Esophagus (tissue), 2 donors: Measurements from ENCODE around the gene TMEM8B. TPM values are rescaled to one million over a fixed set of nuclear protein-coding genes. Genes with fewer than 3 reads are reported as not detected.

ENCODE experiments used
- H3K27ac ChIP-seq, 2 donors: one replicate each; pipeline ENCODE4 v1.5.1; 2013; ENCODE audit warnings: low read depth in 2 of 2, mild to moderate bottlenecking in 2 of 2, inconsistent platforms in 1 of 2, low read length in 1 of 2, moderate library complexity in 1 of 2
- H3K27me3 ChIP-seq, 2 donors: one replicate each; pipeline ENCODE4 v1.6.1; 2013; ENCODE audit warnings: low read length in 2 of 2, control low read depth in 1 of 2, mild to moderate bottlenecking in 1 of 2; ENCODE audit not compliant: insufficient read depth in 2 of 2, control insufficient read depth in 1 of 2
- H3K36me3 ChIP-seq, 2 donors: one replicate each; pipeline ENCODE4 v1.6.1; 2013; ENCODE audit warnings: low read length in 1 of 2; ENCODE audit not compliant: control insufficient read depth in 2 of 2, insufficient read depth in 2 of 2
- H3K4me1 ChIP-seq, 2 donors: one replicate each; pipeline ENCODE4 v1.6.1; 2013; ENCODE audit warnings: low read length in 1 of 2; ENCODE audit not compliant: control insufficient read depth in 2 of 2, insufficient read depth in 2 of 2
- H3K4me3 ChIP-seq, 2 donors: one replicate each; pipeline ENCODE4 v1.5.1; 2013; ENCODE audit warnings: low read length in 2 of 2, mild to moderate bottlenecking in 2 of 2, low read depth in 1 of 2, moderate library complexity in 1 of 2
- H3K9me3 ChIP-seq, 2 donors: one replicate each; pipeline ENCODE4 v1.6.1; 2013; ENCODE audit warnings: mild to moderate bottlenecking in 2 of 2, low read depth in 1 of 2, low read length in 1 of 2, moderate library complexity in 1 of 2; ENCODE audit not compliant: control insufficient read depth in 2 of 2, insufficient read depth in 1 of 2
- WGBS, 2 donors: extraction: QIAGEN DNeasy Blood & Tissue Kit; methylation state at CpG; one replicate each; pipeline ENCODE4 v1.1.7; 2013; 5-methylcytosine and 5-hydroxymethylcytosine counted together
- polyA plus RNA-seq, 2 donors: library from polyadenylated mRNA; stranded (reverse); fragments of 200-250 nt; gene quantifications; one replicate each; pipeline ENCODE4 v1.2.3, GENCODE V29; 2013
- donor health status: healthy with polysubstance abuse.
- donor health status: Bipolar disorder and iron deficiency.

Gene TMEM8B
- polyA plus RNA-seq, 2 donors, result 2.2 to 3.0 TPM

DNA sequence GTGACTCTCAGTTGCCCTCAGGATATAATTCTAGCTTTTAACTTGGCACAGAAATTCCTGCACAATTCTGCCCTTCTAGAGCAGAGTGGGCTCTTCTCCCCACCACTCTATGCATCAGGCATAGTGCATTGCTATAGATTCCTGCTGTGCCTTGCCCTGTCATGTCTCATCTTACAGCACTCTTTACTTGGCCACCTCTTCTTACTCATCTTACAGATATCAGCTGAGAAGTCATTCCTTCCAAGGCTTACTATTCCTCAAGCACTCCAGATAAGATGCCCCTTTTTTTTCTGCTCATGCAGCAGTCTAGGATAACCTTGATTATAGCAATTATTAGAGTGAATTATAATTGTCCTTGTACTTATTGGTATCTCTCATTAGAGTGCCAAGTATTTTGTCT lies 6.1 kb upstream of the TMEM8B start:
- H3K4me3 ChIP-seq, result no peak overlapping the region
- H3K36me3 ChIP-seq, result no peaks in the 10 kb centered on the region
- no peaks in the 10 kb centered on the region for H3K9me3 ChIP-seq
- H3K27me3 ChIP-seq, result no peaks in the 10 kb centered on the region
- no peak overlapping the region for H3K27ac ChIP-seq
- H3K4me1 ChIP-seq, result no peaks in the 10 kb centered on the region

DNA sequence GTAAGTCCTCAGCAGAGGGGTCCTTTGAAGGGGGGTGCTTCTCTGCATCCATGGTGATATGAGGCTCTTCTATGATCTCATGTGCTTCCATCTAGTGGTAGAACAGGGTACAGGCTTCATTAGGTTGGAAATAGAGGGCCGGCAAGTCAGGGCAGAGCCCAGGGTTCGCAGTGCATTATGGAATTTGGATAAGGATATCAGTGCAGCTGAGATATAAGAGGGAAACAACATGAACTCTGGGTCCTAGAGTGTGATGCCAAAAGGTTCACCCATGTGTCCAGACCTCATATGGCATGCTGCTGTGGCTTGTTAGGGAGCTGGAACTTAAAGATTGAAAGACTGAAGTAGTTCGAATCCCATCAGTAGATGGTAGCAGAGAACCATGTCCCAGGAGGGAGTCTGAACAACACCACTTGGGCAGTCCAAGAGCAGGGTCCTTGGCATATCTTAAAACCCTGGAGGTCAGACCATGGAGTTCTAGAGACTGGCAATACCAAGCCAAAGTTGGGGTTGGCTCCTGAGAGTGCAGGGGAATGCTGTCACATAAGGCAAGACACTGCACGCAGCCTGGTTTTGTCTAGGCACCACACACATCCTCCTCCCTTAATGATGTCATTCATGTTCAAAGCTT lies 2.8 kb upstream of the TMEM8B start:
- H3K27me3 ChIP-seq, result no peaks in the 10 kb centered on the region
- no peaks in the 10 kb centered on the region for H3K9me3 ChIP-seq
- H3K36me3 ChIP-seq, result no peaks in the 10 kb centered on the region
- WGBS, 2 donors, result 29 to 31% methylated on average over 4 of the region's 4 CpGs
- no peak overlapping the region for H3K4me3 ChIP-seq
- peaks cover 5 to 9% of the 10 kb centered on the region in 2 donors for H3K4me1 ChIP-seq
- no peak overlapping the region for H3K27ac ChIP-seq

DNA sequence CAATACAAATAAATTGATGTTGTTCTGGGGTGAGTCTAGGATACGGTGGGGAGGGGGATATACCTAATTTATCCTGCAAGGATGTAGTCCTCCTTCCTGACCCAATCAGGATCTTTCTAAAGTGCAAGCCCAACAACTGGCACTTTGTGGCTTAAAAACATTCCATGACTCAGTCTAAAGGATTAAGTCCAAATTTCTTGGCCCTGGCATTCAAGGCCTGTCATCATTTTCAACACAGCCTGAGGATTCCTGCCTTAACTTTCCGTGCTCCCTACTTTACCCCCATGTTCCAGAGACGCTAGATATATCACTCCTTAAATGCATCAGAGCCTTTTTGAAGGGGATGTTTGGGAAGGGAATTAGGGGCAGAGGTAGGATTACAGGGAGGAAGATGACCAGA lies 1.5 kb upstream of the TMEM8B start:
- Histone ChIP-seq H3K27ac (no peak overlapping the region), H3K27me3 (no peaks in the 10 kb centered on the region), H3K36me3 (no peaks in the 10 kb centered on the region), H3K4me3 (no peak overlapping the region), H3K9me3 (no peaks in the 10 kb centered on the region), H3K4me1 (peaks cover 5 to 9% of the 10 kb centered on the region in 2 donors)
- 70 to 71% methylated on average over 3 of the region's 3 CpGs for WGBS, 2 donors

DNA sequence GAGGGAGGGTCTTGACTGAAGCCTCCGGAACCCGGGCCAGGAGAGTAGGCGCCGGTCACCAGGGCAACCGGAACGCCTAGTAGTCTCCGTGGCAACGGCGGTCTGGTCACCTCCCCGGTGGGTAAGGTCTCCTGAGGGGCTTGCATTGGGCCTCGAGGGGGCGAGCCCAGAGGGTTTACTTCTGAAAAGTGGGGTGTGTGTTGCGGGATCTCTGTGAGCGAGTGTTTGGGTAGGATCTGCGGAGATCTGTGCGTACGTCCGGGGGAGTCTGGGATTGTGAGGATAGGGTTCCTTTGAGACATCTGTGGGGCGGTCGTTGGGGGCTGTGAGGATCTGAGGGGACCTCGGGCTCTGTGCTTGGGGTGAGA lies 328 bp upstream of the TMEM8B start, which contains the start of gene FAM221B:
TSS of gene FAM221B (minus strand) at position 17 of the 368 bp plus-strand sequence. CDS start 2,571 bp downstream, outside the sequence.
- Histone ChIP-seq H3K36me3 (no peaks in the 10 kb centered on the region), H3K4me3 (peak within 1 kb of the TSS; percentile 63 to 74), H3K27me3 (no peaks in the 10 kb centered on the region), H3K27ac (peak within 1 kb of the TSS; percentile 89), H3K9me3 (no peaks in the 10 kb centered on the region), H3K4me1 (peaks cover 8 to 9% of the 10 kb centered on the region in 2 donors)
- WGBS, 2 donors, result 1% methylated on average over 21 of the region's 21 CpGs

DNA sequence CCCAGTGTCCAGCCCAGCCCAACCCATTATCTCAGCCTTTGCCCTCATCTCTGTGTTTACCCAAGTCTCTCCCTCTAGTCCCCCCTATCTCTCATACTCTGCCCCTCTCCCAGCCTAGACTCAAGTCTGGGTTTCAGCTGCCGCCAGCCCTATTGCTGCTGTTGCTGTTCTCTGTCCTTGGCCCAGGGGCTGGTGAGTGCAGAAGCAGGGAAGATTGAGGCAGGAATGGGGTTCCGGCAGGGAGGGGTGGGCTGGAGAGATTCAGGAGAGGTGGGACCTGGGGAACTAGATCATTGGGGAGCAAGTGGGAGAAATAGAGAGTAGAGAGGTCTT lies 702 bp downstream of the TMEM8B start:
- H3K4me3 ChIP-seq, result peak overlapping the region; percentile 63 to 74
- H3K9me3 ChIP-seq, result no peaks in the 10 kb centered on the region
- peak overlapping the region; percentile 77 to 89 for H3K27ac ChIP-seq
- H3K4me1 ChIP-seq, result peaks cover 8 to 9% of the 10 kb centered on the region in 2 donors
- 44 to 50% methylated on average over 2 of the region's 2 CpGs for WGBS, 2 donors
- H3K36me3 ChIP-seq, result no peaks in the 10 kb centered on the region
- no peaks in the 10 kb centered on the region for H3K27me3 ChIP-seq

DNA sequence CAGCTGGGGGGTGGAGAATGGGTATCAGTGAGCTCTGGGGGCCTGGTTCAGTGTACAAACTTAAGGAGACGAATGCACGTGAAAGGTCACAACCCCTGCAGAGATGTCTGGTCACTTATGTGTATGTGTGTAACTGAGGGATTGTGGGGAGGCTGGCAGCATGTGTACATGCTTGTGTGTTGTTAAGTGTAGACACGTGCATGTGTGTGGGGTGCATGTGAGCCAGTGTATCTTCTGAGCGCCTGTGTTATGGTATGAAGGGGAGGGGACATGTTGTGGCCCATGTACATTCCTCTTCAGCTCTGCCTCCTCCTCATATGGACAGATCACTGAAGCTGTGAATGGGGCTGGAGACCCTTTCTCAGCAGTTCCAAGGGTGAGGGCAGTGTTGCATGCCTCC lies 2.0 kb downstream of the TMEM8B start:
- Histone ChIP-seq H3K4me3 (no peak overlapping the region), H3K27me3 (no peaks in the 10 kb centered on the region), H3K9me3 (no peaks in the 10 kb centered on the region), H3K27ac (no peak overlapping the region), H3K4me1 (peaks cover 8 to 9% of the 10 kb centered on the region in 2 donors), H3K36me3 (no peaks in the 10 kb centered on the region)
- WGBS, 2 donors, result 81 to 87% methylated on average over 4 of the region's 4 CpGs

DNA sequence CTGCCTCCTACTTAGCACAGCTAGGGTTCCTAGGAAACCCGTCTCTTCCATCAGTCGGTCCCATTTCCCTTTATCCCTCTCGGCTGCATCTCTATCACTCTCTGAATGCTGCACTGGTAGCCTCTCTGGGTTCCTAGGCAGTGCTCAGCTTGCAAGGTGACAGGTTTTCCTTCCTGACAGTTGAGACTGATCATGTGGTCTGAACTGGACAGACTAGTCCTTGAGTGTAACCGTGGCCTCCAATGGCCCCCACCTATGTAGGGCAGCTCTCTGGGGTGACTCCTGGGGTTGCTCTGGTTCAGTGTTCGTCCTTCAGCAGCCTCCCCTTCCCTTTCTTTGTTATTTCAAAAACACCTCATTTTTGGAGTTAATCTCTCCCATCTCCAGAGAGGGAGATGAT lies 3.8 kb downstream of the TMEM8B start:
- peak overlapping the region in 1 of 2 donors; percentile 40 for H3K27ac ChIP-seq
- peaks cover 8 to 9% of the 10 kb centered on the region in 2 donors for H3K4me1 ChIP-seq
- WGBS, 2 donors, result 61 to 76% methylated on average over 5 of the region's 5 CpGs
- H3K9me3 ChIP-seq, result no peaks in the 10 kb centered on the region
- no peaks in the 10 kb centered on the region for H3K27me3 ChIP-seq
- no peak overlapping the region for H3K4me3 ChIP-seq
- no peaks in the 10 kb centered on the region for H3K36me3 ChIP-seq

DNA sequence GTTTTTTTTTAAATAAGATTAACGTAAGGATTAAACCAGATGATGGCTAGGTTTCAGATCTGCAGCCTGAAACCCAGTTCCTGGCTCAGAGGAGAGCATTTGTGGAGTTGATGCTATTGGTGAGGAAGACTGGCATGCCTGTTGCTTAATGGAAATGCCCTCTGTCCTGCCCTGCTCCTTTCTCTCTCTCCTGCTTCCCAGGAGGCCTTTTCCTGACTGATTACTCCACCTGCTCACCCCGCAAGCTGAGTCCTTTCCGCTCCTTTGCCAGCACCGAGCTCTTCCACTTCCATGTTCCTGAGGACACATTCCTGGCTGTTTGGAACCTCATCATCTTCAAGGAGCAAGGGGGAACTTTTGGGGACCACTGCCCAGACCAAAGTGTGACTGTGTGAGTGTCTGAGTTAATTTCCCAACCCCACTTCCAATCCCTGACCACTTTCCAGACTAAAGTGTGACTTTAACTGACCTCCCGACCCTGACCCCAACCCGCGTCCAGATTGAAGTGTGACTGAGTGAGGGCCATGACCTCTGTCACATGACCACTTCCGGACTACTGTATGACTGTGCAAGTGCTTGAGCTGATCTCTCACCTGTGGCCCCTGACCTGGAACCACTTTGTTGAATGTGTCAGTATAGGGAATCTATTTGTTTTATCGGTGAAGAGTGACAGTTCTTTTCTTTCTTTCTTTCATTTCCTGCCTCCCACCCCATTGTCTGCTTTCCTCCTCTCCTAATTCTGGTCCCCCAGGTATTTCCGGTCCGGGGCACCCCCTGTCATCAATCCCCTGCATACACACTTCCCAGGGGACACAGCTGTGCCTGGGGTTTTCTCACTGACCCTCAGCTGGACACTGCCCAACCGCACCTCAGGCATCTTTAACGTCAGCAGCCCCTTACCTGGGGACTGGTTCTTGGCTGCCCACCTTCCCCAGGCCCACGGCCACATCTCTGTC lies 5.5 kb downstream of the TMEM8B start:
- Histone ChIP-seq H3K36me3 (no peaks in the 10 kb centered on the region), H3K27ac (no peak overlapping the region), H3K4me1 (peaks cover 2 to 6% of the 10 kb centered on the region in 2 donors), H3K27me3 (no peaks in the 10 kb centered on the region), H3K4me3 (no peak overlapping the region), H3K9me3 (no peaks in the 10 kb centered on the region)
- WGBS, 2 donors, result 79 to 83% methylated on average over 14 of the region's 14 CpGs

DNA sequence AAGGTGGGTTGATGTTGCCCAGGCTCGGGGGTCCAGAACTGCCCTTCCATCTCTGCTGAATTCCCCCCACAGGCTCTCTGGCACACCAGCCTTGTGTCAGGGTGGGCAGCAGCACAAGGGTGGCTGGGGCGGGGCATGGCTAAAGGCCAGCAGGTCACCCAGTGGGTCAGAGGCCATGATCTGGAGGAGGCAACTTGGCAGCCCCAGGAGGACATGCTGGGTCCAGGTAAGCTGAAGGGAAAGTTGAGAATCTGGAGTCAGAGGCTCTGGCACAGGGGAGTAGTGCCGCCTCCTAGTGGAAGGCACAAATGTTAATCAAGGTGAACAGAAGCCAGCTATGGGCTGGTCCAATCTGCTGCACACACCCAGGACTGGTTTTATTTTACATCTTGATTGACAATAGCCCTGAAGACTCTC lies 6.2 kb downstream of the TMEM8B start:
- Histone ChIP-seq H3K27me3 (no peaks in the 10 kb centered on the region), H3K4me1 (peaks cover 0 to 3% of the 10 kb centered on the region in 2 donors), H3K4me3 (no peak overlapping the region), H3K36me3 (no peaks in the 10 kb centered on the region), H3K27ac (no peak overlapping the region), H3K9me3 (no peaks in the 10 kb centered on the region)
- 83 to 91% methylated on average over 3 of the region's 3 CpGs for WGBS, 2 donors
